Hematopoietic multipotent progenitor cell treated with erythropoietin and hydrocortisone succinate and interleukin-3 and kit ligand, for 17 days (in vitro differentiated cells): Measurements from ENCODE around the gene HCST.
"Not testable (repeated sequence)": the region's sequence is repeated elsewhere in the genome, so short reads cannot be mapped to it uniquely, and the experiment has no call there.

Source experiments
- DNase-seq: peaks from one replicate; pipeline ENCODE4 v3.0.0-alpha.2; 2015; ENCODE audit warnings: low spot score

HCST gene, protein sequence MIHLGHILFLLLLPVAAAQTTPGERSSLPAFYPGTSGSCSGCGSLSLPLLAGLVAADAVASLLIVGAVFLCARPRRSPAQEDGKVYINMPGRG

DNA sequence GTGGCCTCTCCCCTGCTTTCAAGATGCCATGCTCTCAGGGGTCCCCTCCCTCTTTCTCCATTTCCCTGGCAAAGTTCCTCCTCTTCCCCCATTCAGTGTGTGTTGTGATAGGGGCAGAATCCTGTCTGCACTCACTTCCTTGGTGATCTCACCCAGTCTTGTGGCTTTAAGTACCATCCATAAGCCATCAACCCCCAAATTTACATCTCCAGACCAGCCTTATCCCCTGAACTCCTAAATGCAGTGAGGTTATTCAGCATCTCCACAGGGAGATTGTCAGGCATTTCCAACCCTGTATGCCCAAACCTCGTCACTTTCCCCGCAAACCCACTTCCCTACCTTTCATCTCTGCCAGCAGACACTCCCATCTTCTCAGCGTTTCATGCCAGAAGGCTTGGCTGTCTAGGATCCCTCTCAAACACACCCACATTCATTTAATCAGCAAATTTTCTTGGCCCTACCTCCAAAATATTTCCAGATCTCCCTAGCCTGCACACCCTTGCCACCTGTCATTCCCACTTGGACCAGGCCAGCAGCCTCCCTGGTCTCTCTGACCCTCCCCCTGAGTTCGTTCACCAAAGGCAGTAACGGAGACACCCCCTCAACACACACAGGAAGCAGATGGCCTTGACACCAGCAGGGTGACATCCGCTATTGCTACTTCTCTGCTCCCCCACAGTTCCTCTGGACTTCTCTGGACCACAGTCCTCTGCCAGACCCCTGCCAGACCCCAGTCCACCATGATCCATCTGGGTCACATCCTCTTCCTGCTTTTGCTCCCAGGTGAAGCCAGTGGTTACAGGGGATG lies at the start of gene HCST:
HCST (plus strand) TSS at position 676 of the 808 bp plus-strand sequence; CDS start at position 741, 65 bp downstream.
- no peak for DNase-seq

DNA sequence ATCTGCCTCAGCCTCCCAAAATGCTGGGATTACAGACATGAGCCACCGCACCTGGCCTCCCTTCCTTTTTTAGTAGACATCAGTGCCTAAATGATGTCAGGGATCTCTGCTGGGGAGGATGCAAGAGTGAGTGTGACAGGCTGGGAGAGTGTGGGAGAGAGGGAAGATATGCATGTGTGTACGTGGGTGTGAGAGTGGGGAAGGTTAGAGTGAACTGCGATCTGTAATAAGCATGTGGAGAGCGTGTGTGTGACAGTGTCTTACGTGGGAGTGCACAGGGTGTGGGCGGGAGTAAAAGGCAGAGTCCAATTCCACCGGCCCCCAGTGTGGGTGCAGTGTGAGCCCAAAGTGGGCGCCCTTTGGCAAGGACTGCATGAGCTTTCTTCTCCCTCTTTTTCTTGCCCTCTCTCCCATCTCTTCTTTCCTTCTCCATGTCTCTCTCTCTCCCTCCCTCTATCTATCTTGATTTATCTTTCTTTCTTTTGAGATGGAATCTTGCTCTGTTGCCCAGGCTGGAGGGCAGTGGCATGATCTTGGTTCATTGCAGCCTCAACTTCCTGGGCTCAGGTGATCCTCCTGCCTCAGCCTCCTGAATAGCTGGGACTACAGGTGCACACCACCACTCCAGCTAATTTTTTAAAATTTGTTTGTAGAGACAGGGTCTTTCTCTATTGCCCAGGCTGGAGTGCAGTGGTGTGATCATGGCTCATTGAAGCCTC lies 49.1 kb upstream of the HCST start:
- no peak for DNase-seq

DNA sequence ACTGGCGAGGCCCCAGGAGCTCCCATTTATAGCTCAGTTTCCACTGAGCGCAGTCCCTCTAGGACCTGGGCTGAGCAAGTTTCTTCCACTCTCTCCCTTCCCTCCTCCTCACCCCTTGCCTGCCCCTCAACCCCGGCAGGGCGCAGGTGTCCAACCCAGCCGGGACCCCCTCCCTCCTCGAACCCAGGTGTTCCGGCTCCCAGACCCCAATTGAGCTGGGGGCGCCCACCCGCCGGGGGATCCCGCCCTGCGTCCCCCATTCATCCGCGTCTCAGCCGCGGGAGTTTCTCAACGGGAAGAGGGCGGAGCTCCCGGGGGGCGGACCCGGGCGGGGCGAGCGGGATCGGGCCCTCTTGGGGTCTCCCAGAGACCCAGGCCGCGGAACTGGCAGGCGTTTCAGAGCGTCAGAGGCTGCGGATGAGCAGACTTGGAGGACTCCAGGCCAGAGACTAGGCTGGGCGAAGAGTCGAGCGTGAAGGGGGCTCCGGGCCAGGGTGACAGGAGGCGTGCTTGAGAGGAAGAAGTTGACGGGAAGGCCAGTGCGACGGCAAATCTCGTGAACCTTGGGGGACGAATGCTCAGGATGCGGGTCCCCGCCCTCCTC lies 45.7 kb upstream of the HCST start, which contains the start of gene KIRREL2:
KIRREL2 (plus strand) TSS at position 366 of the 604 bp plus-strand sequence; CDS start at position 575, 209 bp downstream.
- no peak for DNase-seq

DNA sequence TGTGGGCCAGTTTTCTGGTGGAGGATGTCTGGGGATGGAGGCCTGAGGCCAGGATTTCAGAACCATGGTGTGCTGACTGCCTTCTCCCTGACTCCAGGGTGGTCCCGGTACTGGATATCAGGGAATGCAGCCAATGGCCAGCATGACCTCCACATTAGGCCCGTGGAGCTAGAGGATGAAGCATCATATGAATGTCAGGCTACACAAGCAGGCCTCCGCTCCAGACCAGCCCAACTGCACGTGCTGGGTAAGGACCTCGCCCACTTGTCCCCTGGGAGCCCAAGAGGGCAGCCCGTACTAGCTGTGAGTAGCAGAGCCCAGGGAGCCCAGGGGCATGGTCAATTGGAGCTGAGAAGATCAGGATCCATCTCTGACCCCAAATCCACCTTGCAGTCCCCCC lies 44.0 kb upstream of the HCST start:
- DNase-seq, result no peak

DNA sequence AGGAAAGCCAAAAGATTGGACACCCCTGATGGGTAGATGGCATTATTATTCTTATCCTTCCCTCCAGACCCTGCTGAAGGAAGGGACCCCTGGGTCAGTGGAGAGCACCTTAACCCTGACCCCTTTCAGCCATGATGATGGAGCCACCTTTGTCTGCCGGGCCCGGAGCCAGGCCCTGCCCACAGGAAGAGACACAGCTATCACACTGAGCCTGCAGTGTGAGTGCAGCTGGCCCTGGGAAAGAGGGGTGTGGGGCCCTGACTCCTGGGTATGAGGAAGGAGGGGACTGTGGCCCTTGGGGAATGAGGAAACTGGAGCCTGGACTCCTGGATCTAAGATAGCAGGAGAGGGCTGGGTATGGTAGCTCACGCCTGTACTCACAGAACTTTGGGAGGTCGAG lies 42.9 kb upstream of the HCST start:
- DNase-seq, result no peak

DNA sequence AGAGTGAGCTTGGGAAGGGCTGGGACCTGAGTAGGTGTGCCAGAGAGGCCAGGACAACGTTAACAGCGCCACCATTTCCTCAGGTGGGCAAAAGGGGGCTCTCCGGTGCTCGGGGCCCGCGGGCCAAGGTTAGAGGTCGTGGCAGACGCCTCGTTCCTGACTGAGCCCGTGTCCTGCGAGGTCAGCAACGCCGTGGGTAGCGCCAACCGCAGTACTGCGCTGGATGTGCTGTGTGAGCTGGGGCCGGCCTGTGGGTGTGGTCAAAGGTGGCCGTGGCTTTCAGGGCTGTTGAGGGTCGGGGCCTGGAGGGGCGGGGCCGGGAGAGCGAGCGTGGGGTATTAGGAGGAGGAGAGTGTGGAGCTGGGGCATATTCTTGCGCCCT lies 41.9 kb upstream of the HCST start:
- DNase-seq, result no peak

DNA sequence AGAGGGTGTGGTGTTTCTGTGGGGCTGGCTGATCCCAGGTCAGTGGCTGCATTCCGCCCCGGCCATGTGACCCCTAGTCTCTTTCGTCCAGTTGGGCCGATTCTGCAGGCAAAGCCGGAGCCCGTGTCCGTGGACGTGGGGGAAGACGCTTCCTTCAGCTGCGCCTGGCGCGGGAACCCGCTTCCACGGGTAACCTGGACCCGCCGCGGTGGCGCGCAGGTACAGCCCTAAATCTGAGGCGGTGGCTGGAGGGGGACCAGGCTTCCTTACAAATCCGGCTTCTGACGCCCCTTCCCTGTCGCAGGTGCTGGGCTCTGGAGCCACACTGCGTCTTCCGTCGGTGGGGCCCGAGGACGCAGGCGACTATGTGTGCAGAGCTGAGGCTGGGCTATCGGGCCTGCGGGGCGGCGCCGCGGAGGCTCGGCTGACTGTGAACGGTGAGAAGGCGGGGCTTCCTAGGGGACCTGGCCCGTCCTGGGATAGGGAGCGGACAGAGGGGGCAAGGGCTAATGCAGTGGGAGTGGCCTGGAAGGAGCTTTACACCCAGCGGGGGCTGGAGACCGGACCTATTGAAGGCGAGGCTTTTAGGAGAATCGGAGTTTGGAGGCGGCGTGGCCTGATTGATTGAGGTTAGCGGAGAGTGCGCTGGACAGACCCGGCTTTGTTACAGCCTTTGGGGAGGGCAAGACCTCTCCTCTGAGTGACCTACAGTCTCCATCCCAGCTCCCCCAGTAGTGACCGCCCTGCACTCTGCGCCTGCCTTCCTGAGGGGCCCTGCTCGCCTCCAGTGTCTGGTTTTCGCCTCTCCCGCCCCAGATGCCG lies 41.3 kb upstream of the HCST start:
- no peak for DNase-seq

DNA sequence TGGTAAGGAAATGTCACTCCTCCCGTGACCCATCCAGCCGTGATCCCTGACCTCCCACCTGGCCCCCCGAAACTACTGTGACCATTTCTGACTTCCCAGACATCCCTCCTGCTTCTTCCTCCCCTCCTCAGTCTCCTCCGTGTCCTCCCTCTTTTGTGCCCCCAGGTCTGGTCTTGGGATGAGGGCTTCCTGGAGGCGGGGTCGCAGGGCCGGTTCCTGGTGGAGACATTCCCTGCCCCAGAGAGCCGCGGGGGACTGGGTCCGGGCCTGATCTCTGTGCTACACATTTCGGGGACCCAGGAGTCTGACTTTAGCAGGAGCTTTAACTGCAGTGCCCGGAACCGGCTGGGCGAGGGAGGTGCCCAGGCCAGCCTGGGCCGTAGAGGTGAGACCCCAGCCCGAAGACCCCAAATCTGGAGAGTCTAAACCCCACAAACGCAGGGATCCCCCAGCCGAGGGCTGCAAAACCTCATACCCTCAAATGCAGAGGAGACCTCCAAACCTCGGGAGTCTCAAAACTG lies 40.6 kb upstream of the HCST start:
- DNase-seq, result no peak

DNA sequence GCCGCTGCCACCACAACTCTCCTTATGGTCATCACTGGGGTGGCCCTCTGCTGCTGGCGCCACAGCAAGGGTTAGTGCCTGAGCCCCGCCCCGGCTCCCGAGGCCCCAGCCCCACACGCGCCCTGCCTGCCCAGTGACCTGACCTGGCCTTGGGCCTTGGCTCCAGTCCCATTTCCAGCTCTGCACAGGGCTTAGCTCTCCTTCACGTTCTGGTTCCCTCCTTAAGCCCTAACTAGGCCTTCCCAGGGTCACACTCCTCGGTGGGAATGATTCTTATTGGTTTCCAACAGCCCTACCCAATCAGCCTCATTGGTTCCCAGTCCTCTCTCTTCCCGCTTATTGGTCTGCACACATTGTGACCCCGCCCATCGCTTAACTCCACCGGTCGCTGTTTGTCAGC lies 39.8 kb upstream of the HCST start:
- DNase-seq, result no peak

DNA sequence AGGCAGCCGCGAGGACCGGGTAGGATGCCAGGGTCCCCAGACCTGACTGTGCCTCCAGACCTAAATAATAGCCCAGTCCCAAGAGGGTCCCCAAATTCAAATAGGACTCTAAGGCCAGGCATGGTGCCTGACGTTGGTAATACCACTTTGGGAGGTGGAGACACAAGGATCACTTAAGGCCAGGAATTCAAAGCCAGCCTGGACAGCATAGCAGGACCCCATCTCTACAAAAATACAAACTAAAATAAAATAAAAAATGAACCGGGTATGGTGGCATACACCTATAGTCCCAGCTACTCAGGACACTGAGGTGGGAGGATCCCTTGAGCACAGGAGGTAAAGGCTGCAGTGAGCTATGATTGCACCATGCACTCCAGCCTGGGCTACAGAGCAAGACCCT lies 39.3 kb upstream of the HCST start:
- DNase-seq, result no peak

DNA sequence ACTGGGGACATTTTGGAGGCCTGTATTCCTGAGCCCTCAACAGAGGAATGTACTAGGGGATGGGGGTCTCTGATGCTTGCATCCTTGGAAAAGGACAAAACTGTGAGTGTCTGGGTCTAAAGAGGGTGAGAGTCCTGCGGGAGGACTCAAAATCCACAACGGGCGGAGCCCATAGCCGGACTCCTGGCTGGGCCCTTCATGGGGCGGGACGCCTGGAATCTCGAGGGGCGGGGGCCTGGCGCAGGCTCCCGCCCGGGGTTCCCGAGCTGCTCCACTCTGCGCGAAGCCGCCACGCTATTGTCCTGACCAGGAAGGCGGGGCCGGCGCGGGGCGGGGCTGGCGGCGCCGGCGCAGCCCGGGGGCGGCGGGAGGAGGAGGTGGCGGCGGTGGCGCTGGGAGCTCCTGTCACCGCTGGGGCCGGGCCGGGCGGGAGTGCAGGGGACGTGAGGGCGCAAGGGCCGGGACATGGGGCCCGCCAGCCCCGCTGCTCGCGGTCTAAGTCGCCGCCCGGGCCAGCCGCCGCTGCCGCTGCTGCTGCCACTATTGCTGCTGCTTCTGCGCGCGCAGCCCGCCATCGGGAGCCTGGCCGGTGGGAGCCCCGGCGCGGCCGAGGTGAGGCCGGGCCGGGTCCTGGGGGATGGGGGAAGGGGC lies 34.0 kb upstream of the HCST start, which contains the start of gene APLP1:
APLP1 (plus strand) TSS at position 403 of the 651 bp plus-strand sequence; CDS start at position 466, 63 bp downstream.
- DNase-seq, result no peak

DNA sequence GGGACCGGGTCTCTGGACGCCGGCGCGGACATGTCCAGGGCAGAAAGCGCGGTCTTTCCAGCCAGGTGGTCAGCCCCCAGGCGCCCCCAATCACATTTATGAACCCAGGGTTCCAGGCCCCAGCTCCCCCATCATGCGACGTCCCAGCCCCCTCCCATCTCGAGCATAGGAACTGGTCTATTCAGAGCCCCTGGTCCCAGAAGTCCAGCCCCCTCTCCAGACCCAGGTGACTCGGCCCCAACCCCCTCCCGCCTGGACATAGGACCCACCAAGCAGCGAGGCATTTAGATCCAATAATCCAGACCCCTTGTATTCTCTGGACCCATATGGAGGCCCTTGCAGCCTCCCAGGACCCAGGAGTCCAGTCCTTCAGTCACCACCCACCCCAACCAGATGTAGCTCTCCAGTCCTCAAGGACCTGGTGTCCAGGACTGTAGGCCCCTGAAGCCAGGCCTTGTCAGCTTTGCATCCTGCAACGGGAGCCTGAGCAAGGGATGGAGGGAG lies 33.5 kb upstream of the HCST start:
- DNase-seq, result no peak

DNA sequence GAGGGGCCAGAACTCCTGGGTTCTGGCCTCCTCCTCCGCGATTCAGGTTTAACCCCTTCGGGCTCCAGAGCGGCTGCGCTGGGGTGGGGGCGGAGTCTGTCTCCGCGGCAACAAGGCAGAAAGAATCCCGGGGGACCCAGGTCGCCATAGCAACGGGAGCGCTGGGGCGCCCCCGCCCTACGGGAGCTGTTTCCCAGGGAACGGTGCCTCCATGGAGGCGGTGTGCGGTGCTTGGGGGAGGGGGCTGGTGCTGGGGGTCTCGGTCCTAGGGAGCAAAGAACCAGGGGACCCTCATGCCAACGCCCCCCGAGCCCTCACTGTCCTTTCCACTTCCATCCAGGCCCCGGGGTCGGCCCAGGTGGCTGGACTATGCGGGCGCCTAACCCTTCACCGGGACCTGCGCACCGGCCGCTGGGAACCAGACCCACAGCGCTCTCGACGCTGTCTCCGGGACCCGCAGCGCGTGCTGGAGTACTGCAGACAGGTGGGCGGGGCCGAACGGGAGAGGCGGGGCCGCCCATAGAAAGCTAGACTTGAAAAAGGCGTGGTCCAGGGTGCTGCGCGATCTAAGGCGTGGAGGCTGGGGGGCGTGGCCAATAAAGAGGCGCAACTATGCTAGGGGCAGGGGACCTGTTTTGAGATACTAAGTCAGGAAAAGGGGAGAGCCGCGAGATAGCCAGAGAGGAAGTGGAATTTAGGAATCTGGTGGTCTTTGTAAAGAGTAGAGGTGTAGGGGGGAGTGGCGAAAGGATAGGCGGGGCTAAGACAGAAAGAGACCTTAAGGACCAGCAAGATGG lies 32.8 kb upstream of the HCST start:
- peak; percentile 60 for DNase-seq

DNA sequence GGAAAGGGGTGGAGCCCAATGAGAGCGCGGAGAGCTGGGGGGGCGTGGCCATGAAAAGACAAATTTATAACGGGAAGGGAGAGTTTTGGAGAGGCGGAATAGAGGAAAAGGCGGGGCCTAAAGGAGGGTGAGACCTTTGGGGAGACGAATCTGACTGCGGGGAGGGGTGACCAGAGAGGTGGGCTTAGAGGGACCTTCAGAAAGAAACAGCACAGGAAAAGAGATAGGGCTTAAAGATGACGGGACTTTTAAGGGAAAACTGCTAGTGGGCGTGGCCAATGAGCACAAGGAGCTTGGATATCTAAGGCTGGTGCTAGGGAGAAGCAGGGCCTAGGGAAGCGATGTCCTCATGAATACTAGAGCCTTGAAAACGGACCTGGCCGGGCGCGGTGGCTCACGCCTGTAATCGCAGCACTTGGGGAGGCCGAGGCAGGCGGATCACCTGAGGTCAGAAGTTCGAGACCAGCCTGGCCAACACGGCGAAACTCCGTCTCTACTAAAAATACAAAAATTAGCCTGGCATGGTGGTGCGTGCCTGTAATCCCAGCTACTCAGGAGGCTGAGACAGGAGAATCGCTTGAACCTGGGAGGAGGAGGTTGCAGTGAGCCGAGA lies 32.1 kb upstream of the HCST start:
- not testable (repeated sequence) for DNase-seq

DNA sequence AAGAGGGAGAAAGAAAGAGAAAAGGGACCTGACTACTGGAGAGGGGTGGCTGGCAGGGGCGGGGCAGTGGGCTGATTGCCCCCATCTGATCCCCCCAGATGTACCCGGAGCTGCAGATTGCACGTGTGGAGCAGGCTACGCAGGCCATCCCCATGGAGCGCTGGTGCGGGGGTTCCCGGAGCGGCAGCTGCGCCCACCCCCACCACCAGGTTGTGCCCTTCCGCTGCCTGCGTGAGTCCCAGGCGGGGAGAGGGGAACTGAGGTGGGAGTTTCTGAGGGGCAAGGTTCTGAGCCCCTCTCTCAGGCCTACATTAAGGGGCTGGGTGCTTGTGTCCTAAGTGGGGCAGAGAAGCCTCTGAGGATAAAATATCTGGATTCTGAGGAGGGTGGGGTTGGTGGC lies 31.5 kb upstream of the HCST start:
- no peak for DNase-seq

DNA sequence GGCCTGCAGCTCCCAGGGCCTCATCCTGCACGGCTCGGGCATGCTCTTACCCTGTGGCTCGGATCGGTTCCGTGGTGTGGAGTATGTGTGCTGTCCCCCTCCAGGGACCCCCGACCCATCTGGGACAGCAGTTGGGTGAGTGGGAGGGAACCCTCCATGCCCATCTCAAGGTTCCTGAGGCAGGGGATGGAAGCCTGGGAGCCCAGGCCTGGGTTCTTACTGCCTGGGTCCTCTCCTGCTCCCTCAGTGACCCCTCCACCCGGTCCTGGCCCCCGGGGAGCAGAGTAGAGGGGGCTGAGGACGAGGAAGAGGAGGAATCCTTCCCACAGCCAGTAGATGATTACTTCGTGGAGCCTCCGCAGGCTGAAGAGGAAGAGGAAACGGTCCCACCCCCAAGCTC lies 30.7 kb upstream of the HCST start:
- no peak for DNase-seq

DNA sequence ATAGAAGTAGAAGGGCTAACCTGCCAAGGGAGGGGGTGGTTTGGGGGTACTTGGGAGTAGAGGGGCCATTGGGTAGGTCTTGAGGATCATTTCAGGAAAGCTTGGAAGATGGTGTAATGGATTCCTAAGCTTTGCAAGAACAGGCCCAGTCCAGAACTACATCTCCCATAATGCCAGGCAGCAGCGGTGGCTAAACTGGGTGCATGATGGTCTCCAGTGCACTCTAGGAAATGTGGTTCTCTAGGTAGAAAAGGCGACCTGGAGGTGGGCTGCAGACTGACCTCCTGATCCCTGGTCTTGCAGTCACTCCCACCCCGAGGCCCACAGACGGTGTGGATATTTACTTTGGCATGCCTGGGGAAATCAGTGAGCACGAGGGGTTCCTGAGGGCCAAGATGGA lies 30.1 kb upstream of the HCST start:
- no peak for DNase-seq

DNA sequence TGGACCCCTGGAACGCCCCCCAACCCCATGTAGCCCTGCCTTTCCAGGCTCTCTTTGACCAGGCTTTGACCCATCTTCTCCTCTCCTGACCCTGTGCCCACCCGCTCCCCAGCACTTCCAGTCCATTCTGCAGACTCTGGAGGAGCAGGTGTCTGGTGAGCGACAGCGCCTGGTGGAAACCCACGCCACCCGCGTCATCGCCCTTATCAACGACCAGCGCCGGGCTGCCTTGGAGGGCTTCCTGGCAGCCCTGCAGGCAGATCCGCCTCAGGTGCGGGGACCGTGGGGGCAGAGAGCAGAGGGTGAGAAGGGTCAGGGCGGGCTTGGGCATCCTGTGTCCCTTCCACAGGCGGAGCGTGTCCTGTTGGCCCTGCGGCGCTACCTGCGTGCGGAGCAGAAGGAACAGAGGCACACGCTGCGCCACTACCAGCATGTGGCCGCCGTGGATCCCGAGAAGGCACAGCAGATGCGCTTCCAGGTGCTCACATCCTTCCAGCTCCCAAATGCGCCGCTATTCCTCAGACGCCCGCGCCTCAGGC lies 27.9 kb upstream of the HCST start:
- no peak for DNase-seq

DNA sequence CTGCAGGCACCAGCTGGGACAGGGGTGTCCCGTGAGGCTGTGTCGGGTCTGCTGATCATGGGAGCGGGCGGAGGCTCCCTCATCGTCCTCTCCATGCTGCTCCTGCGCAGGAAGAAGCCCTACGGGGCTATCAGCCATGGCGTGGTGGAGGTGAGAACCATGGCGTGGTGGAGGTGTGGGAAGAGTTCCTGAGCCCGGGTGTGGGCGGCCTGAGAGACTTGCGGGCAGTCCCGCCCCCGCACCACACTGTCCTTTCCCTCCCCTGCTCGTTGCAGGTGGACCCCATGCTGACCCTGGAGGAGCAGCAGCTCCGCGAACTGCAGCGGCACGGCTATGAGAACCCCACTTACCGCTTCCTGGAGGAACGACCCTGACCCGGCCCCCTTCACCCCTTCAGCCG lies 23.3 kb upstream of the HCST start:
- DNase-seq, result no peak
